A549 (cell line): ENCODE measurements around the gene RBM18. TPM values are rescaled to one million over a fixed set of nuclear protein-coding genes. Genes with fewer than 3 reads are reported as not detected.

Source experiments
- ATAC-seq, 2 experiments: fragments of 200-7000 bp in 1 of 2; fragments of >200 bp in 1 of 2; cut with Nextera tagmentation in 1 of 2; cut with Tn5 transposase in 1 of 2; 3 replicates each; pipeline versions ENCODE4 v1.8.0 to v1.9.1; 2018 to 2020; ENCODE audit warnings: mild to moderate bottlenecking in 1 of 2, moderate library complexity in 1 of 2
- CTCF ChIA-PET: fragments of 300-600 bp; sonication (Branson Sonifier 250); formaldehyde crosslinking; extraction: SDS; loops from one replicate; lab custom pipeline; 2021; ENCODE audit warnings: antibody characterized with exemption, inconsistent platforms; lab: Yijun Ruan, JAX
- POLR2A ChIA-PET: fragments of 350-600 bp; formaldehyde crosslinking; extraction: SDS; loops from one replicate; lab custom pipeline; 2021; ENCODE audit warnings: antibody characterized with exemption, inconsistent platforms; lab: Yijun Ruan, JAX
- DNase-seq, 2 experiments: peaks; one replicate each; pipeline versions ENCODE4 v3.0.0 to v3.0.0-alpha.2; 2011 to 2016; ENCODE audit warnings: low read depth in 1 of 2, low spot score in 1 of 2
- FAIRE-seq: peaks from 2 replicates; lab custom pipeline; 2011; peaks lifted over from hg19 to GRCh38; lab: Jason Lieb, UNC
- H3K27ac ChIP-seq, 2 experiments: fragments of >200 bp; sonication (Bioruptor Twin); formaldehyde crosslinking; 3 replicates each; pipeline ENCODE4 v1.5.1; 2016 to 2017
- H3K4me1 ChIP-seq: fragments of >200 bp; sonication (Bioruptor Twin); formaldehyde crosslinking; 3 replicates; pipeline ENCODE4 v1.6.1; 2016
- H3K4me2 ChIP-seq: fragments of >200 bp; sonication (Bioruptor Twin); formaldehyde crosslinking; 3 replicates; pipeline ENCODE4 v1.6.1; 2016
- H3K4me3 ChIP-seq: fragments of >200 bp; sonication (Bioruptor Twin); formaldehyde crosslinking; 3 replicates; pipeline ENCODE4 v1.5.1; 2016
- H3K9me3 ChIP-seq: fragments of >200 bp; sonication (Bioruptor Twin); formaldehyde crosslinking; 3 replicates; pipeline ENCODE4 v1.6.1; 2016
- ATOH8 ChIP-seq: fragments of 250-450 bp; sonication (Bioruptor Pico); IDR thresholded peaks from 2 replicates; pipeline ENCODE4 v1.5.0; 2020; ENCODE audit warnings: low read depth, mild to moderate bottlenecking, moderate library complexity
- CBX8 ChIP-seq: fragments of 200-600 bp; sonication (generic); IDR thresholded peaks from 2 replicates; pipeline ENCODE4 v1.6.1; 2016
- CTCF ChIP-seq: fragments of >200 bp; sonication (Bioruptor Twin); formaldehyde crosslinking; IDR thresholded peaks from 3 replicates; pipeline ENCODE4 v1.5.1; 2016
- EHMT2 ChIP-seq: fragments of 200-600 bp; sonication (generic); IDR thresholded peaks from 2 replicates; pipeline ENCODE4 v1.6.1; 2016; ENCODE audit warnings: antibody characterized with exemption, low read depth, mild to moderate bottlenecking, moderate library complexity
- ELK1 ChIP-seq: fragments of 150-350 bp; IDR thresholded peaks from 2 replicates; pipeline ENCODE4 v1.6.1; 2014; ENCODE audit warnings: low read depth, mild to moderate bottlenecking, low read length
- EP300 ChIP-seq, 2 experiments: fragments of >200 bp; sonication (Bioruptor Twin); formaldehyde crosslinking; IDR thresholded peaks; 2 replicates in 1 of 2; 3 replicates in 1 of 2; pipeline ENCODE4 v1.6.1; 2016 to 2017
- FOXS1 ChIP-seq: fragments of 250-450 bp; sonication (Bioruptor Pico); IDR thresholded peaks from 2 replicates; pipeline ENCODE4 v1.5.0; 2020; ENCODE audit warnings: mild to moderate bottlenecking, moderate library complexity
- GATA3 ChIP-seq: IDR thresholded peaks from 2 replicates; pipeline ENCODE4 v1.6.1; 2012; ENCODE audit warnings: borderline replicate concordance
- HDAC2 ChIP-seq: fragments of 200-600 bp; sonication (generic); IDR thresholded peaks from 2 replicates; pipeline ENCODE4 v1.6.1; 2016
- HES2 ChIP-seq: fragments of >200 bp; sonication (Bioruptor Twin); formaldehyde crosslinking; IDR thresholded peaks from 2 replicates; pipeline ENCODE4 v1.6.1; 2016
- HOXA7 ChIP-seq: fragments of 250-450 bp; sonication (Bioruptor Pico); IDR thresholded peaks from 2 replicates; pipeline ENCODE4 v1.5.0; 2020; ENCODE audit warnings: mild to moderate bottlenecking, moderate library complexity
- KDM1A ChIP-seq: fragments of 200-600 bp; sonication (generic); IDR thresholded peaks from 2 replicates; pipeline ENCODE4 v1.6.1; 2016; ENCODE audit warnings: low read depth, mild to moderate bottlenecking
- MAFK ChIP-seq: fragments of 450-650 bp; IDR thresholded peaks from 2 replicates; pipeline ENCODE4 v1.6.1; 2014; ENCODE audit not compliant: partially characterized antibody
- MAX ChIP-seq: IDR thresholded peaks from 2 replicates; pipeline ENCODE4 v1.6.1; 2012
- MAZ ChIP-seq: fragments of 150-350 bp; IDR thresholded peaks from 2 replicates; pipeline ENCODE4 v1.6.1; 2014; ENCODE audit warnings: antibody characterized with exemption, low read depth, low read length, borderline replicate concordance
- MYC ChIP-seq: IDR thresholded peaks from 2 replicates; pipeline ENCODE4 v1.6.1; 2012; ENCODE audit warnings: mild to moderate bottlenecking, inconsistent platforms, low read length, improper control_type of control experiment, borderline replicate concordance
- NFE2L2 ChIP-seq: fragments of 150-350 bp; conservative IDR thresholded peaks from 2 replicates; pipeline ENCODE4 v1.6.1; 2014; ENCODE audit warnings: low read length
- POLR2AphosphoS2 ChIP-seq: conservative IDR thresholded peaks from 2 replicates; pipeline ENCODE4 v1.6.1; 2012; ENCODE audit warnings: low read length, improper control_type of control experiment, inconsistent platforms
- RAD21 ChIP-seq, 2 experiments: fragments of >200 bp in 1 of 2; sonication (Bioruptor Twin) in 1 of 2; formaldehyde crosslinking in 1 of 2; IDR thresholded peaks in 1 of 2; conservative IDR thresholded peaks in 1 of 2; 2 replicates in 1 of 2; 3 replicates in 1 of 2; pipeline ENCODE4 v1.6.1; 2012 to 2018; ENCODE audit warnings: inconsistent platforms in 1 of 2
- RARB ChIP-seq: fragments of 250-450 bp; sonication (Bioruptor Pico); IDR thresholded peaks from 2 replicates; pipeline ENCODE4 v1.8.0; 2021; ENCODE audit warnings: mild to moderate bottlenecking, moderate library complexity
- RFX5 ChIP-seq: fragments of 450-650 bp; IDR thresholded peaks from 2 replicates; pipeline ENCODE4 v1.7.1; 2014; ENCODE audit warnings: antibody characterized with exemption, mild to moderate bottlenecking, moderate library complexity
- RNF2 ChIP-seq: fragments of 200-600 bp; sonication (generic); IDR thresholded peaks from 2 replicates; pipeline ENCODE4 v1.6.1; 2016; ENCODE audit warnings: low read depth, mild to moderate bottlenecking, antibody characterized with exemption, moderate library complexity, borderline replicate concordance
- SREBF2 ChIP-seq: fragments of 450-650 bp; IDR thresholded peaks from 2 replicates; pipeline ENCODE4 v1.6.1; 2014; ENCODE audit warnings: mild to moderate bottlenecking, moderate library complexity
- TFCP2L1 ChIP-seq: fragments of 250-450 bp; sonication (Bioruptor Pico); IDR thresholded peaks from 2 replicates; pipeline ENCODE4 v1.5.0; 2021; ENCODE audit warnings: mild to moderate bottlenecking
- ZC3H11A ChIP-seq: fragments of 450-650 bp; IDR thresholded peaks from 2 replicates; pipeline ENCODE4 v1.6.1; 2014; ENCODE audit warnings: antibody characterized with exemption, mild to moderate bottlenecking
- ZFP36 ChIP-seq: fragments of 450-650 bp; IDR thresholded peaks from 2 replicates; pipeline ENCODE4 v1.6.1; 2014; ENCODE audit warnings: borderline replicate concordance; ENCODE audit not compliant: partially characterized antibody
- WGBS: methylation state at CpG from one replicate; pipeline ENCODE4 v1.1.6; 2017; ENCODE audit errors: missing lambda C conversion rate; 5-methylcytosine and 5-hydroxymethylcytosine counted together
- polyA plus RNA-seq, 4 experiments: library from polyadenylated mRNA; depleted of rRNA in 3 of 4; stranded (reverse); fragments of >200 nt; fragmentation: RNase III in 1 of 4; extraction: RNeasy Plus Mini Kit Qiagen cat#74134 plus additional on column Dnase treatment in 1 of 4; gene quantifications; 2 replicates in 3 of 4; 3 replicates in 1 of 4; pipeline ENCODE4 v1.2.3, GENCODE V29; 2011 to 2017
- TF ChIP-seq, protein P1 (sequence below): IDR thresholded peaks from 2 replicates; pipeline ENCODE4 v1.6.1; 2012; ENCODE audit warnings: low read depth, borderline replicate concordance

RBM18 gene
- polyA plus RNA-seq, 2 of the 4 experiments (the other 2 are of a cell fraction) = 13.8 to 52.3 TPM

- DNase-seq (no peak), FAIRE-seq (no peak), ATAC-seq (no peak)
- 85% methylated on average over 9 of the region's 9 CpGs for WGBS
- no peaks in the 10 kb centered on the region for H3K9me3 ChIP-seq
- H3K4me3 ChIP-seq = peak overlapping the region; percentile 49; the same call in 2 of the 3 replicates
- peak overlapping the region; percentile 96 for H3K4me2 ChIP-seq
- POLR2A ChIA-PET = no interaction called here
- TF ChIP-seq ZC3H11A (no peak), KDM1A (no peak), MAFK (no peak), HOXA7 (CRISPR knock-in tag) (no peak), FOXS1 (CRISPR knock-in tag) (no peak), TFCP2L1 (CRISPR knock-in tag) (no peak), RNF2 (no peak), ZFP36 (no peak), POLR2AphosphoS2 (no peak), RARB (no peak), CBX8 (no peak), ATOH8 (no peak), RAD21 (conservative IDR thresholded peaks at IDR 0.05 in 1 of 2, IDR thresholded peaks at IDR 0.05 in 1 of 2) (no peak)
- no peak overlapping the region for H3K27ac ChIP-seq
- H3K4me1 ChIP-seq = peaks cover 15% of the 10 kb centered on the region; the same call in 1 of the 3 replicates
- CTCF ChIA-PET = interaction anchor here (1.1 to 1.2 kb wide), 3 partner anchors 24 to 115 kb away, joined by 3 to 4 read pairs (median 3); no protein-coding TSS in a partner anchor
These were observed 50.1 kb downstream of the RBM18 start for GRCh38 chr9:122214507-122214906.

- no peaks in the 10 kb centered on the region for H3K9me3 ChIP-seq
- ATAC-seq (peak; percentile 60 to 88), FAIRE-seq (no peak), DNase-seq (peak; percentile 67 to 70)
- ChIA-PET CTCF (interaction anchor here (0.8 to 1.2 kb wide), 4 partner anchors 23 to 136 kb away, joined by 3 to 4 read pairs (median 4); no protein-coding TSS in a partner anchor), POLR2A (no interaction called here)
- TF ChIP-seq, protein P1, sequence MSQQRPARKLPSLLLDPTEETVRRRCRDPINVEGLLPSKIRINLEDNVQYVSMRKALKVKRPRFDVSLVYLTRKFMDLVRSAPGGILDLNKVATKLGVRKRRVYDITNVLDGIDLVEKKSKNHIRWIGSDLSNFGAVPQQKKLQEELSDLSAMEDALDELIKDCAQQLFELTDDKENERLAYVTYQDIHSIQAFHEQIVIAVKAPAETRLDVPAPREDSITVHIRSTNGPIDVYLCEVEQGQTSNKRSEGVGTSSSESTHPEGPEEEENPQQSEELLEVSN = peak; percentile 93
- TF ChIP-seq MAFK = no peak
- peak; percentile 93 for TF ChIP-seq MAX
- H3K4me2 ChIP-seq = peak overlapping the region; percentile 96
- 32% methylated on average over 30 of the region's 93 CpGs for WGBS
- H3K4me3 ChIP-seq = peak overlapping the region; percentile 49
- peaks cover 15% of the 10 kb centered on the region; the same call in 1 of the 3 replicates for H3K4me1 ChIP-seq
- peak overlapping the region in 1 of 2 experiments; percentile 59; a peak in 4 of 6 replicates for H3K27ac ChIP-seq
These were observed 50.8 kb downstream of the RBM18 start for GRCh38 chr9:122213589-122214413.

DNA sequence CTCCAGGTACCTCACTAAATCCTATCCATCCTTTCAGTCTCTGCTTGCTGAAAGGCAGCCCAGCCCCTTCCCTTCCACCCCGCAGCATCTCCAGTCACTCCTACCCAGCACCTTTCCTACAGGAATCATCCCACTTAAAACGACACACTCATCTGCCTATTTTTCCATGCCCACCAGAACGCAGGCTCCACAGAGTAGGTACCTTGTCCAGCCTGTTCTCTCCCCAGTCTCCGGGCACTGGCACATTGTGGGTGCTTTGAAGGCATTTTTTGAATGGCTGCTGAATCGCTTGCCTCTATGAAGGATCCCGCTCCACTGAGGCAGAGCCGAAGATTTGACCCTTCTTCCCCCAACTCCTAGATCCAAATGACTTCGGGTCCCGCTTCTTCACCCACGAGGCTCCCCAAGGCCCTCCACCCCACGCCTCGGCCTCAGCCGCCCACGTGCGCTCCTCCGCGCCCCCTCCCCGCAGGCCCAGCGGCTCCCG, 51.5 kb downstream of the RBM18 start:
- POLR2A ChIA-PET = interaction anchor here (0.5 kb wide), 1 partner anchor 12 kb away, joined by 3 read pairs; no protein-coding TSS in a partner anchor
- Histone ChIP-seq H3K4me2 (peak overlapping the region; percentile 96), H3K4me1 (peaks cover 15% of the 10 kb centered on the region; the same call in 1 of the 3 replicates), H3K4me3 (peak overlapping the region; percentile 49), H3K9me3 (no peaks in the 10 kb centered on the region), H3K27ac (peak overlapping the region in 1 of 2 experiments; percentile 59; a peak in 2 of 6 replicates)
- TF ChIP-seq RNF2 (no peak), MYC (no peak), ELK1 (no peak), SREBF2 (no peak), CTCF (no peak), EHMT2 (no peak), NFE2L2 (no peak), ZFP36 (no peak), MAZ (no peak), HES2 (no peak), HOXA7 (CRISPR knock-in tag) (no peak), TFCP2L1 (CRISPR knock-in tag) (no peak), RFX5 (no peak), GATA3 (no peak), HDAC2 (no peak), EP300 (IDR thresholded peaks at IDR 0.05) (no peak)
- no peak for DNase-seq
- FAIRE-seq = no peak
- ATAC-seq = no peak
- CTCF ChIA-PET = interaction anchor here (0.8 to 1.1 kb wide), 3 partner anchors 22 to 137 kb away, joined by 3 to 4 read pairs (median 3); no protein-coding TSS in a partner anchor
- 81% methylated on average over 16 of the region's 20 CpGs for WGBS
